B cell (primary cell): ENCODE results near the gene ACTR6.

ENCODE experiments used
- EZH2 ChIP-seq: IDR thresholded peaks from 2 replicates; pipeline ENCODE4 v1.6.1; 2012; ENCODE audit warnings: borderline replicate concordance, low read depth, mild to moderate bottlenecking, moderate library complexity, low read length; ENCODE audit not compliant: insufficient read depth, poor library complexity, severe bottlenecking
- TF ChIP-seq, protein P1 (sequence below): fragments of 200-600 bp; IDR thresholded peaks from one replicate; pipeline ENCODE4 v1.8.0; 2022; ENCODE audit warnings: antibody characterized with exemption, mild to moderate bottlenecking

DNA sequence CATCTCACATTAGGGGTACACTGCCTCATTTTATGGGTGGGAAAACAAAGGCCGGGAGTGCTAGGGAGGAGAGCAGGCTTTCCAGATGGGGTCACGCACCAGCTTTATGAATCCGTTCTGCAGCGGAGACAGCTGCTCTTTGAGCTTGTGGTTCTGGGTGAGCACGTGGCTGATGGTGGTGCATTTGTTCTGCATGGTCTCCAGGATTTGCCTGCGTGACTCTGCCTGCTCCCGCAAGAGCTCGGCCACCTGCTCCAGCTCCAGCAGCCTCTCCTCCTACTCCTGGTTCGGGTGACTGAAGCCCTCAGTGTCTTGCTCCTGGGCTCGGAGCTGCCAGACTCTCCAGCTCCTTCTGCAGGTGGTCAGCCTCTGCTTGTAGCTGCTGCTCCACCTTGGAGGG lies 34.4 kb upstream of the ACTR6 start:
- TF ChIP-seq, protein P1, sequence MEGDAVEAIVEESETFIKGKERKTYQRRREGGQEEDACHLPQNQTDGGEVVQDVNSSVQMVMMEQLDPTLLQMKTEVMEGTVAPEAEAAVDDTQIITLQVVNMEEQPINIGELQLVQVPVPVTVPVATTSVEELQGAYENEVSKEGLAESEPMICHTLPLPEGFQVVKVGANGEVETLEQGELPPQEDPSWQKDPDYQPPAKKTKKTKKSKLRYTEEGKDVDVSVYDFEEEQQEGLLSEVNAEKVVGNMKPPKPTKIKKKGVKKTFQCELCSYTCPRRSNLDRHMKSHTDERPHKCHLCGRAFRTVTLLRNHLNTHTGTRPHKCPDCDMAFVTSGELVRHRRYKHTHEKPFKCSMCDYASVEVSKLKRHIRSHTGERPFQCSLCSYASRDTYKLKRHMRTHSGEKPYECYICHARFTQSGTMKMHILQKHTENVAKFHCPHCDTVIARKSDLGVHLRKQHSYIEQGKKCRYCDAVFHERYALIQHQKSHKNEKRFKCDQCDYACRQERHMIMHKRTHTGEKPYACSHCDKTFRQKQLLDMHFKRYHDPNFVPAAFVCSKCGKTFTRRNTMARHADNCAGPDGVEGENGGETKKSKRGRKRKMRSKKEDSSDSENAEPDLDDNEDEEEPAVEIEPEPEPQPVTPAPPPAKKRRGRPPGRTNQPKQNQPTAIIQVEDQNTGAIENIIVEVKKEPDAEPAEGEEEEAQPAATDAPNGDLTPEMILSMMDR: no peak
- no peak for TF ChIP-seq EZH2
